GM19023 (cell line): ENCODE results near the gene HIGD2A.
"Not testable (repeated sequence)": the region's sequence is repeated elsewhere in the genome, so short reads cannot be mapped to it uniquely, and the experiment has no call there.

Experiments used
- ATAC-seq: cut with Tn5 transposase; IDR thresholded peaks from one replicate; pipeline ENCODE4 v1.9.1; 2021; ENCODE audit warnings: mild to moderate bottlenecking, moderate library complexity; ENCODE audit not compliant: unreplicated experiment

Gene HIGD2A

DNA sequence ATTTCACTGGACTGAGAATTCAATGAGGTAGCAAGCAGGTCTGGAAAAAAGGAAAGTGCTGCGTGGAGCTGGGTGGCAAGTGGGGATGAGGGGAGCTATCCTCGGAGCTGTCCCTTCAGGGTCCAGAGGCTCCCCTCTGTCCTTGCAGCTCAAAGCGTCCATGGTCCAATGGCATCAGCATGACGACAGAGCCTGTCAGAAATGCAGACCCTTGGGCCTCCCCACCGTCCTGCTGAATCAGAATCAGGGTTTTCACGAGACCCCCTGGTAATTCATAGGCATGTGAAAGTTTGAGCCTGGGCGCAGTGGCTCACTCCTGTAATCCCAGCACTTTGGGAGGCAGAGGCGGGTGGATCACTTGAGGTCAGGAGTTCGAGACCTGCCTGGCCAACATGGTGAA, 5.5 kb downstream of the HIGD2A start:
- no peak for ATAC-seq

DNA sequence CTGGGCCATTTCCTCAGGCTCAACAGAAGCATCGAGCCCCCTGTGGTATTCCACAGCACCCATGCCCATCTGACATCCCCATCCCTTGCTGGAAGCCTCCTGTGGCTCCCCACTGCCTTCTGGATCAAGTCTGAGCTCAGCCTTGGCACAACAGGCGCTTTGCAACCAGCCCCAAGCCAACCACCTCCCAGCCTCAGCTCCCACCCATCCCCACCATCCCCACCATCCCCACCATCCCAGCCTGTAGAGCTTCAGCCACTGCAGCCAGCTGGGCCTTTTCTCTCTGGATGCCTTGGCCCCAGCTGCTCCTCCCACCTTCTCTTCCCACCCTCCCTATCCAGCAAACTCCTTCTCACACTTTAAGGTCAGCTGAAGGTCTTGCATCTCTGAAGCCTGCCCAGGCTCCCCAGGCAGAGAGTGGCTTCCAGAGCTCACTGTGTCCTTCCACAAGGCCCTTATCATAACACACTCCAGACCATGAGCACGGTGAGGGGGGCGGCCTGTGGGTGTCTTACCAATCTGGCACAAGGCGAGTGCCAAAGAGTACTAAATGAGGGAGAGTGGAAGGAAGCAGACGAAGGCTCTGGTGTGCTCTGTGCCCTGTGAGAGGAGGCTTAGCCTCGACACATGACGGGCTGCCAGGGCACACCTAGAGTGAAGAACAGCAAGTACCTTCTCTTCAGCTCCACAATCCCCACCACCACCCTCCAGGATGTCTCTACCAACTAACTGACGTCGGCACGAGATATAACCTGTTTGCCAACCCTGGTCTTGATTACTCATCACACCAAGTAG, 6.5 kb downstream of the HIGD2A start:
- no peak for ATAC-seq

DNA sequence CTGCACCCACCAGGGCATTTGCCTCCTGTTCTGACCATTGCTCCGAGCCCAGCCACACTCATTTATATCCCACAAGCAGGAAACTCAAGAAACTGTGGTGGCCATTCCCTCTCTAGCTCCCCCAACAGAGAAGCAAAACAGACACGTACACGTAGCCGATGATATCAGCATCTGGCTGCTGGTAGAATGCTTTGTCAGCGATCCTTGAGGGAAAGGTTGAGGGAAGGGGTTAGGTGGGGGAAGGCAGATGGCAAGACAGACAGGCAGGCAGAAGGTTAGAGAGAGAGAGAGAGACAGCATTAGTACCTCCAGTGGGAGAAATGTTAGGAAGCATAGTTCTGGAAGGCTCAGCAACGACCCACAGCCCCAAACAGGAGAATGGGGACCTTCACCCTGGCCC, 7.8 kb downstream of the HIGD2A start:
- no peak for ATAC-seq

DNA sequence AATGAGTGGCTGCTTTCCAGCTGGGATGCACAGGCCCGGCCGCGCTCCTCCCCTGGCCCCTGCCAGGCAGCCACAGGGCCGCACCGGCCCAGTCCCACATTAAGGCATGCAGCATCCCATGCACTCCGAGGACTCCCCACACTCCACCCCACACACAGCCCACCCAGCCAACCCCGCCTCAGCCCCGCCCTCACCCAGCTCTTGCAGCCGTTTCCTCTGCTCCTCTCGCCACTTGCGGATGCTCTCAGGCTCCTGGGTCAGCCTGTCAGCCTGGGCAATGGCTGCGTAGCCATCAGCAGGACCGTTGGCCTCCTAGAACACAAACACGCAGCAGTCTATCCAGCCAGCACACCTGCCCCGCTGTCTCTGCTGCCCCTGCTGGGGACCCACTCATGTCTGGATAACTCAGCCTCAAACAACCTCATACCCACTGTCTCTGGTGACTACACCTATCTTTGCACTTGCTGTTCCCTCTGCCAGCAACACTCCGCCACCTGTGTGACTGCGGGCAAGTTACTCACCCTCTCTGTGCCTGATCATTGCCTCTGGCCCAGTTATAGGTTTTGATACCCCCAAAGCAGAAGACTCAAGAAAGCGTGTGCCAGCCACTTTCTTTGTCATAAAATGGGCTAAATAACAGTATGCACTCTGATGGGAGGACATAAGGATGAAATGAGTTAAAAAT, 9.3 kb downstream of the HIGD2A start:
- no peak for ATAC-seq

DNA sequence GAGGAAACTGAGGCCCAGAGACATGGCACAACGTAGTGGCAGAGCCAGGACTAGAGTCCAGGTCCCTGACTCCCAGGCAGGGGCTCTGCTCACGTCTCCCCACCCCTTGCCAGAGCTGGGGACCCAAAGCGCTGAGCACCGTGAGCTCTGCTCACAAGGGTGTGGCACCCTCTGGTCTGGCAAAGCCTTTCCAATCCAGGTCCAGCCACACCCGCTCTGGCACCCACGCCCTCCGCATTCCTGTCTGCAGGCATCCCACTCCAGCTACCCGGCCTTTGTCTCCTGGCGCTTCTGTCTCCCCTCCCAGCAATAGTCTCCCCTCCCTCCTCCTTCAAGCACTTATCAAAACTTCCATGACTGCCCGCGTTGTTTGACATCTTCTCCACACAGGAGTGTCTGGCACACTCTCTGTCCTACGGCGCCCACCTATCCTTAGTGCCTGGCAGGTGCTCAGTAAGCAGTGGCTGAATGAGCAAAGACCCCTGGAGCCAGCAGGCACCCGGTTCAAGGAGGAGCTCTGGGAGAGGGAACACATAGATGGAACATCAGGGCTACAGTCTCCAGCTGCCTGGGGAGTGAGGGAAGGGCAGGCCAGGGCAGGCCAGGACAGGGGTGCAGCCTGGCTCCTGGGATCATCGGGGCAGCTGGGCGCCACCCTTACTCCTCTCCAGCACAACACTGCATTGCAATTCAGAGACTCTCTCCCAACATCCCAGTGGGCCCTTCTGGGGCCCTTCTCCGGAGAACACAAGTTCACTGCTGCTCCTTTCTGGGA, 12.0 kb downstream of the HIGD2A start:
- ATAC-seq = no peak

DNA sequence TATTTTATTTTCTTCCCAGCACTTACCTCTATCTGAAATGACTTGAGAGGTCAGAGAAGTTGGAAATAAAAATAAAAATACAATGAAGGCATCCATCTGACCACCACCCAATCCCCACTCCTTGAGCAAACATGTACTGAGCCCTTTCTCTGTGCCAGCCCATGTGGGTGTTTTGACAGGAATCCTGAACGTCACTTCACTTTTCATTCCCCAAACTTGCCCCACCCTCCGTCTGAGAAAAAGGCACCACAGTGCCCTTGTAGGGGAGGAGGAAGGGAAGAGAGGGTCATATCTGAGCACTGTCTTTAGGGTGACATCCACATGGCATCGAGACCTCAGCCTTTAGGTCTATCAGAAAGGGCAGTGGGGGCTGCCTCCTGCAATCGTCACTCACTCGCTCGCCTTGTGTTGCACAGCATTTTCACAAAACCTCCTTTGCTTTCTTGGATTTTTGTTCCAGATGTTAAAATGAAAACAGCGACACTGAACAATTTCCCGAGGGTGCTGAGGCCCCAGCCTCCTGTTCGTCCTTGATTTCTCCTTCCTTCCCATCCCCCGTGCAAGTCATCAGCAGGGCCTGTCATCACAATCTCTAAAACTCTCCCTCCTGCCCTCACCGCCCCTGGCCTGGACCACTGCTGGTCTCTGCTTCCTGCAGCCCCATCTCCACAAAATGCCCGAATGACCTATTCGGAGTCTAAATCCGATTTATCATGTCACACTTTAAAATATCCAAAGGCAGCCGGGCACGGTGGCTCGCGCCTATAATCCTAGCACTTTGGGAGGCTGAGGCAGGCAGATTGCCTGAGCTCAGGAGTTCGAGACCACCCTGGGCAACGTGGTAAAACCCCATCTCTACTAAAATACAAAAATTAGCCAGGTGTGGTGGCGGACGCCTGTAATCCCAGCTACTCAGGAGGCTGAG, 13.0 kb downstream of the HIGD2A start:
- no peak for ATAC-seq

DNA sequence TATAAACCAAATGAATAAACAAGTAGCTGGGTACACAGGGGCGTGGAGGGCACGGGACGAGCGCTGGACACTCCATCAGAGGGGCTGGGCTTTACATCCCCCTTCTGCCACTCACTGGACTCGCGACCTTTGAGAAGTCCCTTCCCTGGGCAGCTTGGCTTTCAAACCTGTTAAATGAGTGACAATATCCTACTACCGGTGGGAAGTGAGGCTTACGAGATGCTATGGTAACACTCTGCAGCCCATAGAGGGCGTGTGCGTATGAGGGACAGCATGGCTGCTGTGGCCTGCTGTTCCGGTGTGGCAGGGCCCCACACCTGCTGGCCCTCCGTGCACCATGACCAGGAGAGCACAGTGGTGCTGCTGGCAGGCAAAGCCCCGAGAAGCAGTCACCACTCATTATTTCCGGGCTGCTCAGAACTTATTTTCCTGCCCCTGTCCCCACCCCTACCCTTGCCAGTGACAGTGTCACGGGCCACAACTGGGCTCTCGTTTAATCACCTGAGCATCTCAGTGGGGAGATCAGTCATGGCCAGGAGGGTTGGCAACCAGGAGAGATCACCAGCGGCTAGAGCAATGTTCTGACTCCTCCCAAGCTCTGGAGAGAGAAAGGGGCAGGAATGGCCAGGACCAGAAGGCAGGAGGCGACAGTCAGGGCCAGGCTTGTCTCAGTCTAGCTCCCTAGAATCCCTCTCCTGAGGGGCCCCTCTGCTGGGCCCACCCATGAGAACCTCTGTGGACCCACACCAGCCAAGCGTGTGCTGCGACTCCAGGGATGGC, 17.3 kb downstream of the HIGD2A start:
- no peak for ATAC-seq

DNA sequence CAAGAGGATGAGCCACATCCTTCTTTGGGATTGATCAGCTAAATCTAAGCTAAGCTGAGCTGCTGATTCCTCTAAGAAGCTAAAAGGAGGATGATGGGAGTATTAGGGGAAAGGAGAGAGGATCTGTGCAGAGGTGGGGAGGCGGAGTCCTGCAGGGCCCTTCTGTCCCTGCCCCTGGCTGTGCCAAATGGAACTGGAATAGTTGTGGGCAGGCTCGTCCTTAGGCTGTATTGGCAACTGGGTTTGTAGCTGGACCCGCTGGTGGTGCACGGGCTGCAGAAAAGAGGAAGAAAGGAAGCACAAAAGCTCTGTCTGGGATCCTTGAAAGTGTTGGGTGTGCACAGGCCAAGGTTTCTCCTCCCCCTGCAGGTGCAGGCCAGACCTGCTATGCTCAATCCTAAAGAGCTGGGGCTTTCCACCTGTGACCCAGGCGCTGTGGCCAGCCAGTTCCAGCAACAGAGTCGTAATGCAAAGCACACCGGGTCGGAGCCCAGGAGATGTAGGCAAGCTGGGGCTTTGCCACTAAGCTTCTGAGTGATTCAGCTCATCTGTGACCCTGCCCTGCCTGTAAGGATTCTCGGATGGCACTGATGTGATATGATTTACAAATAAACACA, 18.0 kb downstream of the HIGD2A start:
- ATAC-seq = no peak

DNA sequence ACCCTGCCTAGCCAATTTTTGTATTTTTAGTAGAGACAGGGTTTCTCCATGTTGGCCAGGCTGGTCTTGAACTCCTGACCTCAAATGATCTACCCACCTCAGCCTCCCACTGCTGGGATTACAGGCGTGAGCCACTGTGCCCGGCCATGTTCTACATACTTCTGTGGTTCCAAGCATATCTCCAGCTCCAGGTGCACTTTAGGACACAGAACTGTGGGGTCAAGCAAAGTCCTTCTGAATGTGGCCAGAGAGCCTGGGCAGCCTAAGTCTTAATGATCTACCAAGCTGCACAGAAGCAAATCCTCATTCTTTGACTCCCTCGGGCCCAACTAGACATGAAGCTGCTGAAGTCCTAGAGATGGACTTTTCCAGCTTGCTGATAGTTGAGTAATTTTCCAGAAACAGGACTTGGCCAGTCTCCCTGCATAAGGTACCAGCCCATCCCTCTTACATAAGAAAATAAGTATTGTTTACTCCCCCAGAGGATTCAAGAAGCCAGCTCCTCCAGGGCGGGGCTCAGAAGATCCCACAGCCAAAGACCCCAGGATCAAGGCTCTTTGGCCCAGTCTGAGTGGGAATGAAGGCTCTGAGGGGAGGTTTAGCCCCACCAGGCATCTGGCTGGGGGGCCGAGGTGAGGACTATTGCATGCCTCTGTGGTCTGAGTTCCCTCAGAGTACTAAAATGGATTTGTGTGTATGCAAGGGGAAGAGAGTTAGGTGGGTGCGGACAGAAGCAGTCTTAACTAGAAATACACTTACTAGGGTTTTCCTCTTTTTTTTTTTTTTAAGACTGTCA, 19.1 kb downstream of the HIGD2A start:
- ATAC-seq = no peak

DNA sequence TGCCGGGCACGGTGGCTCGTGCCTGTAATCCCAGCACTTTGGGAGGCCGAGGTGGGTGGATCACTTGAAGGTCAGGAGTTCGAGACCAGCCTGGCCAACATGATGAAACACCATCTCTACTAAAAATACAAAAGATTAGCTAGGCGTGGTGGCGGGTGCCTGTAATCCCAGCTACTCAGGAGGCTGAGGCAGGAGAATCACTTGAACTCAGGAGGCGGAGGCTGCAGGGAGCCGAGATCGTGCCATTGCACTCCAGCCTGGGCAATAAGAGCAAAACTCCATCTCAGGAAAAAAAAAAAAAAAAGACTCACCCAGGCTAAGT, 19.7 kb downstream of the HIGD2A start:
- not testable (repeated sequence) for ATAC-seq

DNA sequence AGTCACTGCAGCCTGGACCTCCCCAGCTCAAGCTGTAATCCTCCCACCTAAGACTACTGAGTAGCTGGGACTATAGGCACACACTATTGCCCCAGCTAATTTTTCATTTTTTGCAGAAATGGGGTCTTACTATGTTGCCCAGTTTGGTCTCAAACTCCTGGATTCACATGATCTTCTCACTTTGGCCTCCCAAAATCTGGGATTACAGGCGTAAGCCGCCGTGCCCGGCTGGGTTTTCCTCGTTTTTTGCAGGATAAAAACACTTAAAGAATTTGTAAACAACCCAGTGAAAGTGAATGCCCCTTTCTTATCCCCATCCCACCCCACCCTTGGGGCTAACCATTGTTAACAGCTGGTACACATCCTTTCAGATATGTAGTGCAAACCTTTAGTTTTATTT, 20.0 kb downstream of the HIGD2A start:
- ATAC-seq = no peak

DNA sequence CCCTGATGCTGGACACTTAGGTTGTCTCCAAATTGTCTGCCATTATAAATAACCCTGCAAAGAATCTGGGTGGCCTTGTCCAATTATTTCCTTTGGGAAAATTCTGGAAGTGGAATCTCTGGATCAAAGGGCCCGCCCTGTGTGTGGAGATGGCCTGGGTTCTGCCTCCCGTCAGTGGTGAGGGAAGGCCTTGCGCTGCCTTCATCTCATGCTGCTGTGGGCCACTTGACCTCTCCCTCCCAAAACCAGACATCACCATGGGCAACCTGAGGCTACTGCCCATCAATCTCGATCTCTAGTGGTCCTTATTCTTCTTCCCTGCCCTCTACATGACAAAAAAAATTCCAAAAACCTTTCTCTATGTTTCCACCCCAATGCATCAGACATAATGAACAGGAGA, 21.2 kb downstream of the HIGD2A start:
- ATAC-seq = no peak

DNA sequence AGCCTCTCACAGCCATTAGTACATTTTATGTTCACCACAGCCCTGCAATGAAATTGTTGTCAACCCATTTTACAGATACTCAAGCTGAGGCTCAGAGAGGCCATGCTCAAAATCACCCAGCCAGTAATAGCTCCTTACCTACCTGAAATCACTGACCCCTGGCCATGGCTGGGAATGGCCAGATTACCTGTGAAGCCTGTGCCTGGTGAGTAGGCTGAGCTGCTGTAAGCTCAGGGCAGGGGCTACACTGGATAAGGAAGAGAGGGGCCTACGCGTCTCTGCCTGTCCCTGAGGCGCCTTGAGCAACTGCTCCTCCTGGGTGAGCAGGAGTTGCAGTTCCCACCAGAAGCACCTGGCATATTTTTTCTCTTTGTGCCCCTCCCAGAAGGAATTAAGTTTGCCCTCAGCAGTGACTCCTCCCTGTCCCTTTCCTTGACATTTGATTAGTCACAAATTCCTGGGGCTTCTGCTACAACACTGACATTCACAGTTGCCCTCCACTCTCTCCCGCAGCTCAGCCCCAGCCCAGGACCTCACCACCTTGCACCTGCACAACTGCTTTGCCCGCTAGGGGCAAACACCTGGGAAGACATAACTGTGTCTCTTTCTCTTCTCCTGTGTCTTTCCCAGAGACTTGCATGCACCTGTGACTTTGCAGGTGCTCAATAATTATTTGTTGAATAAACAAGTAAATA, 22.1 kb downstream of the HIGD2A start:
- ATAC-seq = no peak

DNA sequence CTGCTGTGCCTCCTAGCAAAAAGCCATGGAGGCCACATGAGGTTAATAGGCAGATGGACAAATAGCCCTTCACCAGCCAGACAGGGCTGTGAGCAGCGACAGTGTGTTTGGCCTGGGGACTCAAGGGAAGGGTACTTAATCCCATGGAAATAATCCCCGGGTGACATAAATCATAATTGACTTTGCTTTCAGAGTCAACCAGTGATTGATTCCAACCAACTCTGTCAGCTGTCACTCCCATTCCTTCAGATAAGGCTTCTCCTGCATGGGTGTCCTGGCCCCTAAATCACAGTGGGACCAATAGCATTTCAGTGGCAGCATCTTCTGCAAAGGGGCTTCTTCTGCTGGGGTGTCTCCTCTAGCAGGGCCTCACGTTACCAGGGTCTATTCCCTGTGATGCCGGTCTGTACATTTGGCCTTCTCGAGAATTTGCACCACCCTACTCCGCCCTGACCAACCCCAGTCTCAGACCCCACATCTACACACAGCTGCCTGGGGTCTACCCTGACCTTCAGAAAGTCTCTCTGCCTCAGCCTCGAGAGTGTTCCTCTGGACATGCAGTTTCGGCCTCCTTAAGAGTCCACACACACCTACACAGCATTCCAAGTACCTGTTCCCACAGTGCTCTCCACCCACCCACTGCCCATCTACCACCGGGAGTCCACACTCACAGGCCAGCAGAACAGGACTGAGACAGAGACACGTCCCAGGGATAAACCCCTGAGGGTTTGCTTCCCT, 24.1 kb downstream of the HIGD2A start:
- ATAC-seq = no peak

DNA sequence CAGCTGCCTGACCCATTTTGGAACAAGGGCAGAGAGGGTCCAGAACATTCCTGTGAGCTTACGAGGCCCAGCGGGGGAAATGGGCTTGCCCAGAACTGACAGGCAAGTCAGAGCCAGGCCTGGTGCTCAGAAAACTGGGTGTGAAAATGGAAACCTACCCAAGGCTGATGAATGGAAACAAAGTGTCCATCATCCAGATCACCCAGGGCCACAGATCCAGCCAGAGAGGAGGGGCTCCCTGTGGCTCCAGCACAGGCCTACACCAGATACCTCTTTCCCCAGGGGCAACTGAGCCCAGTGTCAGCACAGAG, 24.7 kb downstream of the HIGD2A start:
- no peak for ATAC-seq

DNA sequence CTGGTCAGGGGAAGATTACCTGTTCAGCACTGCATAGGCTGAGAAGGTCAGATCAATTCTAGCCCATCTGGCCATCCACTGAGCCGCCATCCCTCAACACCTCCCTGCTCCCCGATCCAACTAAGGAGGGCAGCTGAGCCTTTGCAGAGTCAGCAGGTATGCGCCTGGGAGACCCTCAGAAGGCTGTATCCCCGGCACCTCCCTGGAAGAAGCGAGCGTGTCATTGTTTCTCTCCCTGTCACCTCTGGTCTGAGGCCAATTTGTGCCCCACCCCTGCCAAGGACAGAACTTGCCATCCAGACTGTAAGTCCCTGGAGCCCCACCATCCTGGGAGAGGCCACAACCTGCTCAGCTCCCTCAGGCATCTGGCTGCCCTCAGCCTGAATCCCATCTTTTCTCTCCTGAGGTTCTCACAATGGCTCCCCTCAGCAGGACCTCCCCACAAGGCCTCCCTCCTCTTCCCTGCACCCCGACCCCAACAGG, 25.2 kb downstream of the HIGD2A start:
- no peak for ATAC-seq

DNA sequence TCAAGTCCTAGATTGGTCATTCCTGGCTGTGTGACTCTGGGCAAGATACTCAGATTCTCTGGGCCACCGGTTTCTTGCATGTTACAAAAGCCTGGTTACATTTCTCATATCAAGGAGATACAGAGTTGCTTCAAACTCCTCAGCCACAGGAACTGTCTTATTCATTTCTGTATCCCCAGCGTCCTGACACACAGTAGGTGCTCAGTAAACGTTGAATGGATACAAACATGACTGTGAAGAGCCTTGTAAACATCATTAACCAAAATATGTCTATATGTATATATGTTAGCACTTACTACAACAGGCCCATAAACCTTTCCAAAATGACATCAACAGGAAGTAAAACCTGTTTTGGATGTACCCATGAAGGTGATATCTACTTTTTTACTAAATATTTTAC, 26.2 kb downstream of the HIGD2A start:
- ATAC-seq = no peak
